IPS-20b (cell line): ENCODE results near the gene GCLM.
"Not testable (repeated sequence)": the region's sequence is repeated elsewhere in the genome, so short reads cannot be mapped to it uniquely, and the experiment has no call there.

Experiments
- H3K27ac ChIP-seq: one replicate; pipeline ENCODE4 v1.5.1; 2013; ENCODE audit warnings: low read length
- H3K27me3 ChIP-seq: 2 replicates; pipeline ENCODE4 v1.6.1; 2013; ENCODE audit warnings: mild to moderate bottlenecking, low read length, inconsistent platforms; ENCODE audit not compliant: insufficient read depth
- H3K36me3 ChIP-seq: 2 replicates; pipeline ENCODE4 v1.6.1; 2013; ENCODE audit warnings: low read depth, mild to moderate bottlenecking, inconsistent platforms, low read length, moderate library complexity; ENCODE audit not compliant: insufficient read depth
- H3K4me1 ChIP-seq: 2 replicates; pipeline ENCODE4 v1.6.1; 2013; ENCODE audit warnings: mild to moderate bottlenecking, control low read depth, inconsistent platforms, low read length, moderate library complexity; ENCODE audit not compliant: insufficient read depth
- H3K4me3 ChIP-seq: 2 replicates; pipeline ENCODE4 v1.5.1; 2013; ENCODE audit warnings: mild to moderate bottlenecking, low read length, inconsistent platforms
- H3K9ac ChIP-seq: 2 replicates; pipeline ENCODE4 v1.6.1; 2013; ENCODE audit warnings: low read depth, mild to moderate bottlenecking, inconsistent platforms, low read length, moderate library complexity
- H3K9me3 ChIP-seq: 2 replicates; pipeline ENCODE4 v1.6.1; 2013; ENCODE audit warnings: mild to moderate bottlenecking, low read depth, low read length, inconsistent platforms; ENCODE audit not compliant: insufficient read depth

GCLM gene

DNA sequence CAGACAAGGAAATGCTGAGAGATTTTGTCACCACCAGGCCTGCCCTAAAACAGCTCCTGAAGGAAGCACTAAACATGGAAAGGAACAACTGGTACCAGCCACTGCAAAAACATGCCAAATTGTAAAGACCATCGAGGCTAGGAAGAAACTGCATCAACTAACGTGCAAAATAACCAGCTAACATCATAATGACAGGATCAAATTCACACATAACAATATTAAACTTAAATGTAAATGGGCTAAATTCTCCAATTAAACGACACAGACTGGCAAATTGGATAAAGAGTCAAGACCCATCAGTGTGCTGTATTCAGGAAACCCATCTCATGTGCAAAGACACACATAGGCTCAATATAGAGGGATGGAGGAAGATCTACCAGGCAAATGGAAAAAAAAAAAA lies 51.6 kb downstream of the GCLM start:
- H3K27me3 ChIP-seq = not testable (repeated sequence)

DNA sequence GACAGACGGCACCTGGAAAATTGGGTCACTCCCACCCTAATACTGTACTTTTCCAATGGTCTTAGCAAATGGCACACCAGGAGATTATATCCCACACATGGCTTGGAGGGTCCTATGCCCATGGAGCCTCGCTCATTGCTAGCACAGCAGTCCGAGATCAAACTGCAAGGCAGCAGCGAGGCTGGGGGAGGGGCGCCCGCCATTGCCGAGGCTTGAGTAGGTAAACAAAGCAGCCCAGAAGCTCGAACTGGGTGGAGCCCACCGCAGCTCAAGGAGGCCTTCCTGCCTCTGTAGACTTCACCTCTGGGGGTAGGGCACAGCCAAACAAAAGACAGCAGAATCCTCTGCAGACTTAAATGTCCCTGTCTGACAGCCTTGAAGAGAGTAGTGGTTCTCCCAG lies 53.2 kb downstream of the GCLM start:
- not testable (repeated sequence) for H3K27me3 ChIP-seq, H3K27ac ChIP-seq, H3K9ac ChIP-seq, H3K36me3 ChIP-seq, H3K4me1 ChIP-seq, H3K4me3 ChIP-seq
- H3K9me3 ChIP-seq = peaks cover 11% of the 10 kb centered on the region; the same call in 1 of the 2 replicates

More for the DNA sequence above, 51.6 kb downstream of the GCLM start:
- not testable (repeated sequence) for H3K4me1 ChIP-seq, H3K9ac ChIP-seq, H3K4me3 ChIP-seq, H3K27ac ChIP-seq, H3K36me3 ChIP-seq
- H3K9me3 ChIP-seq = peaks cover 11% of the 10 kb centered on the region; the same call in 1 of the 2 replicates

GRCh38 chr1:93853940-93854339 lies 55.3 kb downstream of the GCLM start:
- no peaks in the 10 kb centered on the region for H3K4me1 ChIP-seq
- no peaks in the 10 kb centered on the region for H3K36me3 ChIP-seq
- H3K9ac ChIP-seq = no peak overlapping the region
- H3K9me3 ChIP-seq = peaks cover 19% of the 10 kb centered on the region; the same call in 1 of the 2 replicates
- no peaks in the 10 kb centered on the region for H3K27me3 ChIP-seq
- H3K4me3 ChIP-seq = no peak overlapping the region
- H3K27ac ChIP-seq = no peak overlapping the region

GRCh38 chr1:93851878-93852277 lies 57.4 kb downstream of the GCLM start:
- Histone ChIP-seq H3K9me3 (peaks cover 19% of the 10 kb centered on the region; the same call in 1 of the 2 replicates), H3K27ac (no peak overlapping the region), H3K4me3 (no peak overlapping the region), H3K36me3 (no peaks in the 10 kb centered on the region), H3K4me1 (no peaks in the 10 kb centered on the region; the same call in 1 of the 2 replicates), H3K27me3 (no peaks in the 10 kb centered on the region), H3K9ac (no peak overlapping the region)

GRCh38 chr1:93851327-93851712 lies 57.9 kb downstream of the GCLM start:
- Histone ChIP-seq H3K9ac (no peak overlapping the region), H3K36me3 (no peaks in the 10 kb centered on the region), H3K27me3 (no peaks in the 10 kb centered on the region), H3K9me3 (peaks cover 19% of the 10 kb centered on the region; the same call in 1 of the 2 replicates), H3K4me1 (no peaks in the 10 kb centered on the region; the same call in 1 of the 2 replicates), H3K27ac (no peak overlapping the region), H3K4me3 (no peak overlapping the region)

- H3K27ac ChIP-seq, H3K9ac ChIP-seq, H3K4me1 ChIP-seq, H3K4me3 ChIP-seq, H3K27me3 ChIP-seq, H3K36me3 ChIP-seq: not testable (repeated sequence)
- peaks cover 19% of the 10 kb centered on the region; the same call in 1 of the 2 replicates for H3K9me3 ChIP-seq
Measured at GRCh38 chr1:93850687-93851326, 58.4 kb downstream of the GCLM start.

GRCh38 chr1:93848350-93848883 lies 60.8 kb downstream of the GCLM start:
- Histone ChIP-seq H3K27me3 (no peaks in the 10 kb centered on the region; the same call in 1 of the 2 replicates), H3K36me3 (no peaks in the 10 kb centered on the region), H3K4me1 (peaks cover 3% of the 10 kb centered on the region; the same call in 1 of the 2 replicates), H3K9me3 (peaks cover 8% of the 10 kb centered on the region; the same call in 1 of the 2 replicates), H3K27ac (no peak overlapping the region), H3K4me3 (peak overlapping the region; percentile 90), H3K9ac (no peak overlapping the region; the same call in 1 of the 2 replicates)

GRCh38 chr1:93847811-93848288 lies 61.4 kb downstream of the GCLM start:
- Histone ChIP-seq H3K4me1 (peaks cover 3% of the 10 kb centered on the region; the same call in 1 of the 2 replicates), H3K9me3 (peaks cover 8% of the 10 kb centered on the region; the same call in 1 of the 2 replicates), H3K9ac (peak overlapping the region; percentile 68; the same call in 1 of the 2 replicates), H3K27me3 (no peaks in the 10 kb centered on the region; the same call in 1 of the 2 replicates), H3K36me3 (no peaks in the 10 kb centered on the region), H3K27ac (no peak overlapping the region), H3K4me3 (peak overlapping the region; percentile 90)

DNA sequence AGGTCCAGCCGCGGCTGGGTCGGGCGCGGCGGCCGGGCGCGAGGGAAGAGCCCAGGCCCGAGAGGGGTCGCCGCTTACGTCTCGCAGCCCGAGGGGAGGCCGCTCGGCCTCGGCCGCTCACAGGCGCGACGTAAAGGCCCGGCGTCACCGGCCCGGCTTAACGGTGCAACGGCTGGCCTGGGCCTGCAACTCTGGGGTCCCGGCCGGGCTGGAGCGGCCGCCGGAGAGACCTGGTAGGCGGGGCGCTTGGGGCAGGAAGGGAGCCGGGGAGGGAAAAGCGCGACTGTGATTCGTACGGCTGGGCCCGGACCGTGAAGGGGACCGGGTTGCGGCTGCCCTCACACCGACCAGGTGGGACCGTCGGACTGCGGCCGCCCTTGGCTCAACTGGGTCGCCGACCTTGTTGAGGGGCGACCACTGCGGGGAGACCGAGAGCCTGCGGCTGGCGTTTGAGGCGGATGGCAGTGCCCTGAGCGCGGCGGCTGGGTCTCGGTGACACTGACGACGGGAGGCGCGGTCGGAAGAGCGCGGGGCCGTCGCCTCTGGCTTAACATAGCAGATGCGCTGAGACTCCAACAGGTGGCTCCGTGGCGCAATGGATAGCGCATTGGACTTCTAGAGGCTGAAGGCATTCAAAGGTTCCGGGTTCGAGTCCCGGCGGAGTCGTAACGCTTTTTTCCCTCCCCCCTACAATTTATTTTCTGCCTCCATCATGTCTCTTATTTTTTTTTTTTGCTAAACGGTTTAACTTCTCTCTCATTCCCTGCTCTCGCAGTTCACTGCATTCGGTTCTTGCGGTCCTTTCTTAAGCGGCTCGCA lies 62.0 kb downstream of the GCLM start:
- H3K9ac ChIP-seq = peak overlapping the region; percentile 78; the same call in 1 of the 2 replicates
- H3K27me3 ChIP-seq = no peaks in the 10 kb centered on the region; the same call in 1 of the 2 replicates
- peaks cover 3% of the 10 kb centered on the region; the same call in 1 of the 2 replicates for H3K4me1 ChIP-seq
- peak overlapping the region; percentile 90 for H3K4me3 ChIP-seq
- H3K36me3 ChIP-seq = no peaks in the 10 kb centered on the region
- H3K9me3 ChIP-seq = peaks cover 8% of the 10 kb centered on the region; the same call in 1 of the 2 replicates
- H3K27ac ChIP-seq = no peak overlapping the region

GRCh38 chr1:93846206-93846991 lies 62.8 kb downstream of the GCLM start:
- Histone ChIP-seq H3K4me1 (peaks cover 3% of the 10 kb centered on the region; the same call in 1 of the 2 replicates), H3K27me3 (no peaks in the 10 kb centered on the region; the same call in 1 of the 2 replicates), H3K9me3 (peaks cover 8% of the 10 kb centered on the region; the same call in 1 of the 2 replicates), H3K9ac (peak overlapping the region; percentile 78; the same call in 1 of the 2 replicates), H3K36me3 (no peaks in the 10 kb centered on the region), H3K4me3 (peak overlapping the region; percentile 90), H3K27ac (no peak overlapping the region)
